Tibial nerve (tissue), 3 donors: ENCODE measurements around the gene MMP10.

Experiments used
- POLR2A ChIP-seq, 2 donors: fragments of 450-650 bp; IDR thresholded peaks; one replicate each; pipeline ENCODE4 v1.6.1; 2017; ENCODE audit warnings: antibody characterized with exemption in 2 of 2, mild to moderate bottlenecking in 2 of 2, moderate library complexity in 2 of 2
- TF ChIP-seq, protein P1 (sequence below), 5 experiments: fragments of 200-600 bp in 3 of 5; fragments of 450-650 bp in 2 of 5; sonication (generic) in 3 of 5; IDR thresholded peaks; one replicate each; pipeline ENCODE4 v1.5.1; 2016 to 2019; ENCODE audit warnings: antibody characterized with exemption in 5 of 5, mild to moderate bottlenecking in 3 of 5, moderate library complexity in 2 of 5

DNA sequence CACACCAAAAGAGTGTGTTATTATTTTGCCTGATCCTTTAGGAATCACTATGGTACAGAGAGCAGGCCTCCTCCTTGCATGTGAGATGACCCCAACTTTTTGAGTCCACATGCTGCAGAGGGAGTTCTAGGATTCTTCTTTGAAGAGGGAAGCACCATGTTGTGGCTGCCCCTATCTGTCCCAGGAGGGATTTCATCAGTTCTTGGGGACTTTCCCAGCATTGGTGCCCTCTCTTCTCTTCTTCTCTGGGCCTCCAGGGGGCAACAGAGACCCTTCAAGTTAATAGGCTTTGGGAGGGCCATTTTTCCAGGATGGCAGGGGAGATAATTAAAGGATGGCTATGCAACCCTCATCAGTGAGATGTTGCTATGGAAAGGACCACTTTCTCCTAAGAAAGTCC lies 14.0 kb upstream of the MMP10 start:
- TF ChIP-seq, protein P1, sequence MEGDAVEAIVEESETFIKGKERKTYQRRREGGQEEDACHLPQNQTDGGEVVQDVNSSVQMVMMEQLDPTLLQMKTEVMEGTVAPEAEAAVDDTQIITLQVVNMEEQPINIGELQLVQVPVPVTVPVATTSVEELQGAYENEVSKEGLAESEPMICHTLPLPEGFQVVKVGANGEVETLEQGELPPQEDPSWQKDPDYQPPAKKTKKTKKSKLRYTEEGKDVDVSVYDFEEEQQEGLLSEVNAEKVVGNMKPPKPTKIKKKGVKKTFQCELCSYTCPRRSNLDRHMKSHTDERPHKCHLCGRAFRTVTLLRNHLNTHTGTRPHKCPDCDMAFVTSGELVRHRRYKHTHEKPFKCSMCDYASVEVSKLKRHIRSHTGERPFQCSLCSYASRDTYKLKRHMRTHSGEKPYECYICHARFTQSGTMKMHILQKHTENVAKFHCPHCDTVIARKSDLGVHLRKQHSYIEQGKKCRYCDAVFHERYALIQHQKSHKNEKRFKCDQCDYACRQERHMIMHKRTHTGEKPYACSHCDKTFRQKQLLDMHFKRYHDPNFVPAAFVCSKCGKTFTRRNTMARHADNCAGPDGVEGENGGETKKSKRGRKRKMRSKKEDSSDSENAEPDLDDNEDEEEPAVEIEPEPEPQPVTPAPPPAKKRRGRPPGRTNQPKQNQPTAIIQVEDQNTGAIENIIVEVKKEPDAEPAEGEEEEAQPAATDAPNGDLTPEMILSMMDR (IDR thresholded peaks at IDR 0.05) = no peak
- TF ChIP-seq POLR2A (IDR thresholded peaks at IDR 0.05) = no peak
